ENCODE measurements around the gene STAB1. TPM values are rescaled to one million over a fixed set of nuclear protein-coding genes. Genes with fewer than 3 reads are reported as not detected.

STAB1 gene
- total and polyA plus RNA-seq, 4 donors, result 54.2 to 651 (median 273) TPM

DNA sequence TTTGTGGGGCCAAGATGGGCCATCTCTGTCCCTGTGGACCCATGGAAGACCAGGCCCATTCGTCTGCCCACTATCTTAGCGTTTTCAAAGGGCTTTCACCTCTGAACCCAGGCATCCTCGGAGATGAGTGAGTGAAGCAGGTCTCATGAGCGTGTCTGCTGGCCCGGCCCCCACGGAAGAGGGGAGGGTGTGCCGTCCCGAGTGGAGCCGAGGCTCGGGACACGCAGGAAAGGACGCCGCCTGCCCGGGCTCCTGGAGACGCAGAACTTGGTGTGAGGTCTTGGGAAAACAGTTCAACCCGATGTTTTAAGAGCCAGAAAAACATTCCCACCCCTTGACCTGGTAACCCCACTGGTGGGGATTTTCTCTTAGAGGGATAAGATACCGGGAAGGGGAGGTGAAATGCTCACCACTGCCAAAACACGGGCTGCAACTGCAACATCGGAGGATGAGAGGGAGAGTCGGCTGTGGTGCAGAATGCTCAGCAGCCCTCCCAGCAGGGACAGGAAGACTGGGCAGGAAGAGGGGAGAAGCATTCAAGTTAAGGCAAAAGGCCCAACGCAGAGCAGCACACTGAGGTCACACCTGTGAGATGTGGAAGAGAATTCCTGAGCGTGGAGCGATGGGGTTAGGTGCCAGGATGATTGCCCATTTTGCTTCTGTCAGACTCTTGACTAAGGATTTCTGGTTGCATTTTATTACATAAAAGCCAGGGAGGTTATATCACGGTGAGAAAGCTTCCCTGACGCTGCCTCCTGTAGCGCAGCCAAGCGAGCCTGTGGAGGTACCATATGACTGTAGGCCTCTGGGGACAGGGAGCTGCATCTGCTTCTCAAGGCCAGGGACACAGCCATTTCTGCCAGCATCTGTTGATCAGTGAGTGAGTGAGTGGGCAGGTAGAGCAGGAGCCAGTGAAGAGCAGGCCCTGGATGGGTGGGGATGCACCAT is 14.1 kb upstream of the STAB1 start:
- Histone ChIP-seq H3K36me3 (ENCODE audit: control insufficient read depth in 1 of 2, insufficient read depth in 2 of 2, low read length in 1 of 2) (peaks cover 0 to 7% of the 10 kb centered on the region in 2 donors), H3K4me3 (ENCODE audit: low read length in 2 of 2) (no peak overlapping the region), H3K27me3 (ENCODE audit: control insufficient read depth in 1 of 2, insufficient read depth in 2 of 2, low read length in 1 of 2) (no peaks in the 10 kb centered on the region), H3K27ac (ENCODE audit: low read depth in 1 of 2, low read length in 2 of 2) (no peak overlapping the region), H3K9me3 (ENCODE audit: control insufficient read depth, low read length) (no peaks in the 10 kb centered on the region), H3K4me1 (ENCODE audit: control insufficient read depth in 1 of 2, insufficient read depth in 2 of 2, low read length in 2 of 2) (no peaks in the 10 kb centered on the region)
- intact Hi-C loops (cut with DNase I), result no loop called here
- ATAC-seq (ENCODE audit: low FRiP score), result no peak
- no peak for DNase-seq
- 73 to 80% methylated on average over 27 of the region's 27 CpGs for WGBS, 2 donors

DNA sequence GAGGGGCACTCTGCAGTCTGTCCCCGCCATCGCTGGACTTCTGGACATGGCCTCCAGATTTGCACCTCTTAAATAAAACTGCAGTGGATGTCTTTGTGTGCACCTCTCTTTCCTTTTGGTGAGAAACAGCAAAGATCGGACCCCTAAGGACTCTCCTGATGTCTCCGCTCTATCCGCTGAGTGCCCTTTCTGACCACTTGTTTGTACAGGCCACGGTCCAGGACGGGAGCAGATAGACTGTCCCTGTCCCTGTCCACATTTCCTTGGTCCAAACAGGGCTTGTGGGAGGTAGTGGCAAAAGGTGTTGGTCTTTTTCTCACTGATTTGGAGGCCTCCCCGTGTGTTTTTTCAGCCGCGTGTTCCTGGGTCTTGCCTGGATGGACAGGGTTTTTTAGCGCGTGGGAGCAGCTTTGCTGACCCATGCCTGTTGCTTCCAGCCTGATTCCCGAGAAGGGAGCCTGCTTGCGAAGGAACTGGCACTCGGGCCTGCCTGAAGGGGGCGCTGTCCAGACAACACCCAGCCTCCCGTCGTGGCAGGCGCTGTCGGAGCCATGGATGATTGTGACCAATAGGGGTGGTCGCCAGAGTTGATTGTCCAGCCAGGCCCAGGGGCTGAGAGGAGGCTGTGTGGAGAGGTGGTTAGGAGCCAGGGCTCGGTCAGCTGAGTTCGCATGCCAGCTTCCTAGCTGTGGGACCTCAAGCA is 13.2 kb upstream of the STAB1 start:
- Histone ChIP-seq H3K4me3 (ENCODE audit: low read length in 2 of 2) (no peak overlapping the region), H3K9me3 (ENCODE audit: control insufficient read depth, low read length) (no peaks in the 10 kb centered on the region), H3K27me3 (ENCODE audit: control insufficient read depth in 1 of 2, insufficient read depth in 2 of 2, low read length in 1 of 2) (no peaks in the 10 kb centered on the region), H3K36me3 (ENCODE audit: control insufficient read depth in 1 of 2, insufficient read depth in 2 of 2, low read length in 1 of 2) (peaks cover 0 to 7% of the 10 kb centered on the region in 2 donors), H3K4me1 (ENCODE audit: control insufficient read depth in 1 of 2, insufficient read depth in 2 of 2, low read length in 2 of 2) (no peaks in the 10 kb centered on the region), H3K27ac (ENCODE audit: low read depth in 1 of 2, low read length in 2 of 2) (no peak overlapping the region)
- 84% methylated on average over 23 of the region's 23 CpGs for WGBS, 2 donors
- ATAC-seq (ENCODE audit: low FRiP score), result no peak
- intact Hi-C loops (cut with DNase I), result no loop called here
- no peak for DNase-seq

DNA sequence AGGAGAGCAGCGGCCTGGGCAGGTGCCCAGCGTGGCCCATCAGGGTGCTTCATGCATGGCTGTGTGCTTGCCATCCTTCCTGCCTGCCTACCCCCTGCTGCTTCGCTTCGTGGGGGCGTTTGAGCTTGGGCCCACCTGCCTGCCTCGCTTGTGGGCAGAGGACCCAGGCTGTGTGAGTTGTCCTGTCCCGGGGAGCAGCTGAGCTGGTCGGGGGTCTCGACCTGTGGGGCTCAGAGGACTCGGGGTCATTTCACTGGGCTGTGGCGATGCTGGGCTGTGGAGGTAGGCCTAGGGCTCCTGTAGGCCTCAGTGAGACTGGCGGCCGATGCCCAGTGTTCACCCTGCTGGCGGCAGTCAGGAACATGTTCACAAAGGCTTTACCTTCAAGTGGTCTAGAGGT is 12.1 kb upstream of the STAB1 start:
- no peaks in the 10 kb centered on the region for H3K4me1 ChIP-seq (ENCODE audit: control insufficient read depth in 1 of 2, insufficient read depth in 2 of 2, low read length in 2 of 2)
- H3K36me3 ChIP-seq (ENCODE audit: control insufficient read depth in 1 of 2, insufficient read depth in 2 of 2, low read length in 1 of 2), result peaks cover 0 to 7% of the 10 kb centered on the region in 2 donors

DNA sequence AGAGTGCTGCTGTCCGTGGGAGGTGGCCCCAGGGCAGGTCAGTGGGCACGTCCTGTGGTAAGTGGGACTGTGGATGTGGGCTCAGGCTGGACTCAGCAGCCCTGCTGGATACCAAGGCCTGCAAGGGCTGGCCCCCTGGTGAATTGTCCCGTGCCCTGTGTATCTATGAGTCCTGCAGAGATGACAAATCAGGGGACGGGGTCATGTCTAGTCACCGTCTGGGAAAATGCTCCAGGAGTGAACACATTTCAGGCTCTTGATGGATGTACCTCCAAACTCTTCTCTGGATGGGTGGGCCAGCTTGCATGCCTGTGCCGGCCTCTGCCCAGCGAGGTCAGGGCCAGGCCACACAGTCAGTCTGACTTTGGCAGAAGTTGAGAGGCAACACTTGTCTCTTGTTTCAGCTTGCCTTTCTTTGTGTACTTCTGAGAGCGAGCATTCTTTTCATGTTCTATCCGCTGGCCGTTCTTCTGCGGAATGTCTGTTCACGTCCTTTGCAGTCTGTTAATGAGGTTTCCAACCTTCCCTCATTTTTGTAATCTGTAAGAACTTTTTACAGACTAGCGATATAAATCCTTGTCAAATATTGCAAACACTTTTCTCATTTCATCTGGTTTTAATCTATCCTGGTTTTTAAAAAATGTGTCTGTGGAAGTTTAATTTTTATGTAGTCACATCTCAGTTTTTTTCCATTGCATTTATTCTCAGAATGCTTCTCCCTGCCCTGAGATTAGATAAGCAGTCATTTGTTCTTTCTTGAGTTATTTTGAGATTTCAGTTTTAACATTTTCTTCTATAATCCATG is 11.4 kb upstream of the STAB1 start:
- peak in 1 of 2 donors; percentile 63 for DNase-seq
- no peak overlapping the region for H3K4me3 ChIP-seq (ENCODE audit: low read length in 2 of 2)
- no peaks in the 10 kb centered on the region for H3K9me3 ChIP-seq (ENCODE audit: control insufficient read depth, low read length)
- 36 to 41% methylated on average over 13 of the region's 13 CpGs for WGBS, 2 donors
- no peaks in the 10 kb centered on the region for H3K4me1 ChIP-seq (ENCODE audit: control insufficient read depth in 1 of 2, insufficient read depth in 2 of 2, low read length in 2 of 2)
- peaks cover 0 to 4% of the 10 kb centered on the region in 2 donors for H3K36me3 ChIP-seq (ENCODE audit: control insufficient read depth in 1 of 2, insufficient read depth in 2 of 2, low read length in 1 of 2)
- no peaks in the 10 kb centered on the region for H3K27me3 ChIP-seq (ENCODE audit: control insufficient read depth in 1 of 2, insufficient read depth in 2 of 2, low read length in 1 of 2)
- intact Hi-C loops (cut with DNase I), result no loop called here
- H3K27ac ChIP-seq (ENCODE audit: low read depth in 1 of 2, low read length in 2 of 2), result peak overlapping the region in 1 of 2 donors; percentile 19
- ATAC-seq (ENCODE audit: low FRiP score), result no peak

More for the DNA sequence above, 12.1 kb upstream of the STAB1 start:
- peak in 1 of 2 donors; percentile 42 for DNase-seq
- Histone ChIP-seq H3K27ac (ENCODE audit: low read depth in 1 of 2, low read length in 2 of 2) (peak overlapping the region in 1 of 2 donors; percentile 2), H3K27me3 (ENCODE audit: control insufficient read depth in 1 of 2, insufficient read depth in 2 of 2, low read length in 1 of 2) (no peaks in the 10 kb centered on the region), H3K4me3 (ENCODE audit: low read length in 2 of 2) (no peak overlapping the region), H3K9me3 (ENCODE audit: control insufficient read depth, low read length) (no peaks in the 10 kb centered on the region)
- intact Hi-C loops (cut with DNase I), result no loop called here
- no peak for ATAC-seq (ENCODE audit: low FRiP score)
- WGBS, 2 donors, result 87 to 88% methylated on average over 14 of the region's 14 CpGs

DNA sequence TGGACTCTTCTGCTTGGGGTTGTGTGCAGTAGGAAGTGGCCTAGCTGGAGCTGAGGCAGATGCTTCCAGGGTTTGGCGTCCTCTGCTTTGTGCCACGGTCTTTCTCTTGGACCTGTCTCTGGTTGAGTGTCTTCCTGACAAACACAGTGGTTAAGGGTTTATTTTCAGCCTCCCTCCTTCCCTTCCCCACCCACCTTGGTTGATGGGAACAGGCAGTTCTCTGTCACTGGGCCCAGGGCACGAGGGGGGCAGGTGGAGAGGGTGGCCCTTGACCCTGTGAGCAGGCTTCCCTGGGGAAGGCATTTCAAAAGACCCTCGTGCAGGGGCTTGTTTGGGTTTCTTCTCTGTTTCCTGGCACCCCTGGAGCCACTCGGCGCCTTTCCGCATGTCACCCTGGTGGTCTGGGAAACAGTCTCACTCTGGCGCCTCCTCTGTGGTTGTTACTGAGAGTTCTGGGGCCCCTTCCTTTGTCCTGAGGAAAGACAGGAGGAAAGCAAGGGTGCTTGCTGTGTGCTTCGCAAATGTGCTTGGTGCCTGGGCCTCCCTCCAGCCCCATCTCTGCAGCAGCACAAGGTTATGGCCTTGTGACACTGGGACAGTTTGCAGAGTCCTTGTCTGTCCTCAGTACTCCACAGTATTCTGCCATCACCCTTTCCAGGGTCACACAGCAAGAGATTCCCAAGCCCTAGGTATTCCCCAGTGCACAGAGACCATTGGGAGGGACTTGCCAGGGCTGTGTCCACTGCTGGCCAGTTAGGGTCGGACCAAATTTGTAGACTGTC is 10.3 kb upstream of the STAB1 start:
- ATAC-seq (ENCODE audit: low FRiP score), result no peak
- Histone ChIP-seq H3K4me1 (ENCODE audit: control insufficient read depth in 1 of 2, insufficient read depth in 2 of 2, low read length in 2 of 2) (no peaks in the 10 kb centered on the region), H3K36me3 (ENCODE audit: control insufficient read depth in 1 of 2, insufficient read depth in 2 of 2, low read length in 1 of 2) (no peaks in the 10 kb centered on the region), H3K27ac (ENCODE audit: low read depth in 1 of 2, low read length in 2 of 2) (peak overlapping the region in 1 of 2 donors; percentile 0), H3K9me3 (ENCODE audit: control insufficient read depth, low read length) (no peaks in the 10 kb centered on the region), H3K27me3 (ENCODE audit: control insufficient read depth in 1 of 2, insufficient read depth in 2 of 2, low read length in 1 of 2) (no peaks in the 10 kb centered on the region), H3K4me3 (ENCODE audit: low read length in 2 of 2) (no peak overlapping the region)
- 82 to 83% methylated on average over 10 of the region's 10 CpGs for WGBS, 2 donors
- no peak for DNase-seq
- intact Hi-C loops (cut with DNase I), result loop anchor here in 1 of 2 donors (5.0 kb wide), 1 partner anchor 42 kb away; no protein-coding TSS in a partner anchor

DNA sequence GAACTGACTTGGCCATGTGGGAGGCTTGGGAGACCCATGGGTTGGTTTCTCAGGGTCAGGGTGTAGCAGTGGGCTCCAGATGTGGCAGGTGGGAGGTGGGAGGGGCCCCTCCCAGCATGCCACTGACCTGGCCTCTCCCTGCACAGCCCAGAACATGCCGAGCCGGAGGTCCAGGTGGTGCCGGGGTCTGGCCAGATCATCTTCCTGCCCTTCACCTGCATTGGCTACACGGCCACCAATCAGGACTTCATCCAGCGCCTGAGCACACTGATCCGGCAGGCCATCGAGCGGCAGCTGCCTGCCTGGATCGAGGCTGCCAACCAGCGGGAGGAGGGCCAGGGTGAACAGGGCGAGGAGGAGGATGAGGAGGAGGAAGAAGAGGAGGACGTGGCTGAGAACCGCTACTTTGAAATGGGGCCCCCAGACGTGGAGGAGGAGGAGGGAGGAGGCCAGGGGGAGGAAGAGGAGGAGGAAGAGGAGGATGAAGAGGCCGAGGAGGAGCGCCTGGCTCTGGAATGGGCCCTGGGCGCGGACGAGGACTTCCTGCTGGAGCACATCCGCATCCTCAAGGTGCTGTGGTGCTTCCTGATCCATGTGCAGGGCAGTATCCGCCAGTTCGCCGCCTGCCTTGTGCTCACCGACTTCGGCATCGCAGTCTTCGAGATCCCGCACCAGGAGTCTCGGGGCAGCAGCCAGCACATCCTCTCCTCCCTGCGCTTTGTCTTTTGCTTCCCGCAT is 7.9 kb upstream of the STAB1 start:
- Histone ChIP-seq H3K4me3 (ENCODE audit: low read length in 2 of 2) (no peak overlapping the region), H3K27me3 (ENCODE audit: control insufficient read depth in 1 of 2, insufficient read depth in 2 of 2, low read length in 1 of 2) (no peaks in the 10 kb centered on the region), H3K27ac (ENCODE audit: low read depth in 1 of 2, low read length in 2 of 2) (no peak overlapping the region), H3K36me3 (ENCODE audit: control insufficient read depth in 1 of 2, insufficient read depth in 2 of 2, low read length in 1 of 2) (peaks cover 0 to 1% of the 10 kb centered on the region in 2 donors), H3K4me1 (ENCODE audit: control insufficient read depth in 1 of 2, insufficient read depth in 2 of 2, low read length in 2 of 2) (no peaks in the 10 kb centered on the region), H3K9me3 (ENCODE audit: control insufficient read depth, low read length) (no peaks in the 10 kb centered on the region)
- WGBS, 2 donors, result 92 to 93% methylated on average over 31 of the region's 31 CpGs
- ATAC-seq (ENCODE audit: low FRiP score), result no peak
- DNase-seq, result no peak
- intact Hi-C loops (cut with DNase I), result loop anchor here in 1 of 2 donors (5.0 kb wide), 1 partner anchor 40 kb away; no protein-coding TSS in a partner anchor

DNA sequence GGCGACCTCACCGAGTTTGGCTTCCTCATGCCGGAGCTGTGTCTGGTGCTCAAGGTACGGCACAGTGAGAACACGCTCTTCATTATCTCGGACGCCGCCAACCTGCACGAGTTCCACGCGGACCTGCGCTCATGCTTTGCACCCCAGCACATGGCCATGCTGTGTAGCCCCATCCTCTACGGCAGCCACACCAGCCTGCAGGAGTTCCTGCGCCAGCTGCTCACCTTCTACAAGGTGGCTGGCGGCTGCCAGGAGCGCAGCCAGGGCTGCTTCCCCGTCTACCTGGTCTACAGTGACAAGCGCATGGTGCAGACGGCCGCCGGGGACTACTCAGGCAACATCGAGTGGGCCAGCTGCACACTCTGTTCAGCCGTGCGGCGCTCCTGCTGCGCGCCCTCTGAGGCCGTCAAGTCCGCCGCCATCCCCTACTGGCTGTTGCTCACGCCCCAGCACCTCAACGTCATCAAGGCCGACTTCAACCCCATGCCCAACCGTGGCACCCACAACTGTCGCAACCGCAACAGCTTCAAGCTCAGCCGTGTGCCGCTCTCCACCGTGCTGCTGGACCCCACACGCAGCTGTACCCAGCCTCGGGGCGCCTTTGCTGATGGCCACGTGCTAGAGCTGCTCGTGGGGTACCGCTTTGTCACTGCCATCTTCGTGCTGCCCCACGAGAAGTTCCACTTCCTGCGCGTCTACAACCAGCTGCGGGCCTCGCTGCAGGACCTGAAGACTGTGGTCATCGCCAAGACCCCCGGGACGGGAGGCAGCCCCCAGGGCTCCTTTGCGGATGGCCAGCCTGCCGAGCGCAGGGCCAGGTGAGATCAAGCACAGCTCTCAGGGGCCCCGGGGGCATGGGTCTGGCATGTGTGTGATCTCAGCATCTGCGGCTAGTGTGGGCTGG is 7.1 kb upstream of the STAB1 start:
- WGBS, 2 donors, result 95 to 96% methylated on average over 59 of the region's 59 CpGs
- Histone ChIP-seq H3K36me3 (ENCODE audit: control insufficient read depth in 1 of 2, insufficient read depth in 2 of 2, low read length in 1 of 2) (peaks cover 0 to 2% of the 10 kb centered on the region in 2 donors), H3K4me3 (ENCODE audit: low read length in 2 of 2) (no peak overlapping the region), H3K4me1 (ENCODE audit: control insufficient read depth in 1 of 2, insufficient read depth in 2 of 2, low read length in 2 of 2) (no peaks in the 10 kb centered on the region), H3K9me3 (ENCODE audit: control insufficient read depth, low read length) (no peaks in the 10 kb centered on the region), H3K27ac (ENCODE audit: low read depth in 1 of 2, low read length in 2 of 2) (no peak overlapping the region), H3K27me3 (ENCODE audit: control insufficient read depth in 1 of 2, insufficient read depth in 2 of 2, low read length in 1 of 2) (no peaks in the 10 kb centered on the region)
- intact Hi-C loops (cut with DNase I), result loop anchor here in 1 of 2 donors (5.0 kb wide), 1 partner anchor 39 kb away; no protein-coding TSS in a partner anchor
- ATAC-seq (ENCODE audit: low FRiP score) (no peak), DNase-seq (no peak)
